HG03108 (cell line): ENCODE measurements around the gene NCOA1.
"Not testable (repeated sequence)": the region's sequence is repeated elsewhere in the genome, so short reads cannot be mapped to it uniquely, and the experiment has no call there.

ENCODE experiments used
- ATAC-seq: cut with Tn5 transposase; IDR thresholded peaks from one replicate; pipeline ENCODE4 v1.9.1; 2021; ENCODE audit warnings: moderate library complexity; ENCODE audit not compliant: unreplicated experiment

The NCOA1 gene

DNA sequence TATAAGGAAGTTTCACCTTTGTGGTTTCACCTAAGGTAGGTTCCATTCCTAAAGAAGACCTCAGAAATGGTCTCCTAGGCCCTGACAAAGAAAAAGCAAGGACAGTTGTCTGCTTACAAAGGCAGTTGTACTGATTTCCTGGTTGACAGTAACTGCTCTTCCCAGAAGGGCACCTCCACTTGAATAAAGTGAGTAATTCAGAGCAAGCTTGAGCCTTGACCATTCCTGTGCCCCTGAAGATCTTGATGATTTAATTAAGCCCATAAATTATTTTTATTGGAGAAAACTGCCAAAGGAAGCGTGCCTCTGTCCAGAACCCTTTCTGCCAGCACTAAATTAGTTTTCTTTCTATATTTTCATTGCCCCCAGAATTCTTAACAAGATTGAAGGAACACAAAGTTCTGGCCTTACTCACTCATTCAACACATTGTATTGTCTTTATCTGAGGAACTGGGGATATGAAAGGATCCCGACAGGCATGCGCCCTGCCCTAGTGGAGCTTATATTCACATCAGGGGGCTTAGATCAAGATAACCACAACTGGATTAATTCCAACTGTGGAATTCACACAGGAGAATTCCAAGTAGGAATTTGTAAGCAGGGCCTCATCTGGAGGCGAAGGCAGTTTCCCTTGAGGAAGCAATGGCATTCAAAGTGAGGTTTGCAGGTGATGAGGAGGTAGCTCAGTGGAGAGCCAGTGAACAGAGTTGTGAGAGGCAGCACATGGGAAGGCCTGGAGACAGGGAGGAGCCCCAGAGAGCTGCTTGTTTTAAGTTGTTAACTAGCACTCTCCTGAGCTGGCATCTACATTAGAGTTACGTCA is 280.9 kb downstream of the NCOA1 start:
- no peak for ATAC-seq

DNA sequence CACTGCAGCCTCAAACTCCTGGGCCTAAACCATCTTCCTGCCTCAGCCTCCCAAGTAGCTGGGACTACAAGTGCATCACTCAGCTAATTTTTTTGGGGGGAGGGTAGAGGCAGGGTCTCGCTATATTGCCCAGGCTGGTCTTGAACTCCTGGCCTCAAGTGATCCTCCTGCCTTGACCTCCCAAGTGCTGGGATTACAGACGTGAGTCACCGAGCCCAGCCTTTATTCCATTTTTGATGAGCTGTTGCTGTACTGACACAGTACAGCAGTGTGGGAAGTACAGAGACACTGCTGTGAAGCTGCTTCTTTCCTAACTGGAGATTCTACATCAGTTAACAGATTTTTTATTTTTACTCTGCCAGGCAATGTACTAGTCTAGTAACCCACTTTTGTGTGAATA is 283.3 kb downstream of the NCOA1 start:
- no peak for ATAC-seq

DNA sequence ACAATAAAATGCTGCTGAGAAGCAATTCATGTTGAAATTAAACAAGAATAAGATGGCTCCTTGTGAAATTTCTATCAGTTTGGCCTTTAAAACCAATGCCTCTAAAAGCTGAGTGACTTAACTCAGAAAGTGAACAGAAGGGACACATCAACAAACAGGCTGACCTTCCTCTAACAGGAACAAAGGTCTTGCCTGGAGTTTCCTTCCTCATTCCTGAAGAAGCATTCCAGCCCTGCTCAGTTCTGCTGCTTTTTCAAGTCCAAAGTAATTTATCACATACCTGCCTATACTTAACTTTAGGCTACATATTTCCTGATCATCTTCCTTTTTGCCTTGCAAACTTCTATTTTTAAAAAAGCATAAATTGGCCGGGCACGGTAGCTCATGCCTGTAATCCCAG is 288.1 kb downstream of the NCOA1 start:
- ATAC-seq, result no peak

DNA sequence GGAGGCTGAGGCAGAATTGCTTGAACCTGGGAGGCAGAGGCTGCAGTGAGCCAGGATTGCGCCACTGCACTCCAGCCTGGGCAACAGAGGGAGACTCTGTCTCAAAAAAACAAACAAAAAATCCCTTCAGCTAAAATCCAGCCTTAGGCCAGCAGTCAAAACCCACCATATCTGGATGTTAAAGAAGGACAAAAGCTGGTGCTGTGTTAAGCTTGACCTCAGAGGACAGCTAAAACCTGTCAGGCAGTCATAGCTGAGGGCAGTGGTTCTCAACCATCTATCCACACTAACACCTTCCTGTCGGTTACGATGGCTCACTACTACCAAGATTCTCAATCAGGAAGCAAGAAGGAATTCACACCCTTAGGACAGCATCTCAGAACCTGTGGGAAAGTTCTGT is 292.6 kb downstream of the NCOA1 start:
- no peak for ATAC-seq

DNA sequence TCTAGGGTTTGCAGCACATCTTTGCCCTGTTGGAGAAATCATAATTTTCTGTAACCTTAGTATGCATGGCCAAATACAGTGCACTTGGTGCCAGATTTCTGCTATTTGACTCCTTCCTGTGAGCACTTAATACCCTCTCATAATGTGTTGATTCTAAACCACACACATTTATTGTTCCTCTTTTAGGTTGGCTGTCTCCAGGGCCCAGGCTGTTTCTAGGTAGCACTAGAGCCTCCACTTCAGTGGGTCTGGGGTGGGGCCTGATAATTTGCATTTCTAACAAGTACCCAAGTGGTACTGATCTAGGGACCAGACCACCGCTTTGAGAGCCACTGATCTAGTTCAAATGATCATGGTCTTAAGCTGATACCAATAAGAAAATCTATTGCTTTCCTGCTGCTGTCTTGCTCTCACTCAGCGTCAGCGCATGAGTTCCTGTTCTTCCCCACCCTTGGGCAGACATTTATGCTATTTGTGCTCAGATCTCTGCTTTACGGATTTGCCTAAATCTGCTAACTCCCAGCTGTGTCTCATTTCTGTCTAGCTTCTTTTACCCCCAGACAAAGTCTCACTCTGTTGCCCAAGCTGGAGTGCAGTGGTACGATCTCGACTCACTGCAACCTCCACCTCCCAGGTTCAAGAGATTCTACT is 294.7 kb downstream of the NCOA1 start:
- peak; percentile 68 for ATAC-seq

DNA sequence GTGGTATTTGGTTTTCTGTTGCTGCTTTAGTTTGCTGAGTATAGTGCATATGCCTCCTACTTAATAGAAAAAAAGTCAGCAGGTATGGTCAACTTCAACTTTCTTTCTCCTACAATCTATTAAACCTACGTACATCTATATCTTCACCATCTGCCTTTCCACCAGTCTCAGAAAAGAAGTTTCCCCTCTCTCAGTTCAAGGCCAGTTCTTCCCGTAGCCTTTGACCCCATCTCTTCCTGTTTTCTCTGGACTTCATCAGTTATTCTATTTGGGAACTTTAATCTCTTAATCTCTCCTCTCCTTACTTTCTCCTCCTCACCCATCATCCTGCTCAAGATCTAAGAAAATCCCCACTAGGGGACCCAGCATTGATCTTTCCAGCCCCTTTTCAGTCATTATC is 296.5 kb downstream of the NCOA1 start:
- ATAC-seq, result no peak

DNA sequence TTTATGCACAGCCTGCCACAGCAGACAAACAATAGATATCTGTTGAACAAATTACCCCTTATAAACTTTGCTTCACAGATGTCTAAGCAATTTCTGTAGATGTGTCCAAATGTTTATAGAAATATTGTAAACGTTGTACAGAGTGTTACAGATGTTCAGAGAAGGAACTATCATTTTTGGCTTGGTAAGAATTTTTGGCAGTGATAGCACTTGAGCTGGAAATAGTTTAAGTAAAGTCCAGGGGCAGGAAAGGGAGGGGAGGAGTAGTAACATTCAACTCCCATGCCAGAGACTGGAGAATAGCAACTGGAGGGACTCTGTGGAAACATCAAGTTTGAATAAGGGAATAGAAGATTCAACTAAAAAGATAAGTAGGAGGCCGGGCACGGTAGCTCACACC is 297.8 kb downstream of the NCOA1 start:
- ATAC-seq, result no peak

DNA sequence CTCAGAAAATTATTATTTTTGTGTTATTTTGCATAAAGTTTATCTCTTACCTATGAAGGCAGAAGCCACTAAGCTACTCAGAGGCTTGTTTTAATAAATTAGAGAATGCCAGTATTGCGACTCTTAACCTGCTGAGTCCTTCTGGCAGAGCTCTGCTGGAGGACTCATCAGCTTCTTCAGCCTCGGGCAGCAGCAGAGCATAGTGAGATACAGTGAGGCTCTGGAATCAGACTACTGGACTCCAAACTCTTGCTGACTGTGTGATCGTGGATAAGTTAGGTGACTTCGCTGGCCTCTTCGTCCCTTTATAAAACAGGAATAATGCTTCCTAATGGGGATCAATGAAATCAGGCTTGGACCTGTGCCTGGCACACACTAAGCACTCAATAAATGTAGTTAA is 300.4 kb downstream of the NCOA1 start:
- ATAC-seq, result no peak

DNA sequence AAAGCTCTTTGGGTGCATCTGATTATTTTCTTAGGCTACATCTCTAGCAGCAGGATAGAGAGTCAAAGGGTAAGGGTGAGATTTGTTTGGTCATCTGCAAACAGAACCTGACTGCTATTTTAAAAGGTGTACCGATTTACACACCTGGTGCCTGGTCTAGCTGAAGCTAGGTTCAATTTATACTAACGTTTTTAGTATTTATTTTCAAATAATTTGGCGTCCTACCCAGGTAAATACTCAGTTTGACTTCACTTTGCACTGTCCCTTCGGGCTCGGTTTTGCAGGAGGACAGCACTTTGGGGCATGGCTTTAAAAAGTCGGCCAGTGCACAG is 301.5 kb downstream of the NCOA1 start:
- no peak for ATAC-seq

DNA sequence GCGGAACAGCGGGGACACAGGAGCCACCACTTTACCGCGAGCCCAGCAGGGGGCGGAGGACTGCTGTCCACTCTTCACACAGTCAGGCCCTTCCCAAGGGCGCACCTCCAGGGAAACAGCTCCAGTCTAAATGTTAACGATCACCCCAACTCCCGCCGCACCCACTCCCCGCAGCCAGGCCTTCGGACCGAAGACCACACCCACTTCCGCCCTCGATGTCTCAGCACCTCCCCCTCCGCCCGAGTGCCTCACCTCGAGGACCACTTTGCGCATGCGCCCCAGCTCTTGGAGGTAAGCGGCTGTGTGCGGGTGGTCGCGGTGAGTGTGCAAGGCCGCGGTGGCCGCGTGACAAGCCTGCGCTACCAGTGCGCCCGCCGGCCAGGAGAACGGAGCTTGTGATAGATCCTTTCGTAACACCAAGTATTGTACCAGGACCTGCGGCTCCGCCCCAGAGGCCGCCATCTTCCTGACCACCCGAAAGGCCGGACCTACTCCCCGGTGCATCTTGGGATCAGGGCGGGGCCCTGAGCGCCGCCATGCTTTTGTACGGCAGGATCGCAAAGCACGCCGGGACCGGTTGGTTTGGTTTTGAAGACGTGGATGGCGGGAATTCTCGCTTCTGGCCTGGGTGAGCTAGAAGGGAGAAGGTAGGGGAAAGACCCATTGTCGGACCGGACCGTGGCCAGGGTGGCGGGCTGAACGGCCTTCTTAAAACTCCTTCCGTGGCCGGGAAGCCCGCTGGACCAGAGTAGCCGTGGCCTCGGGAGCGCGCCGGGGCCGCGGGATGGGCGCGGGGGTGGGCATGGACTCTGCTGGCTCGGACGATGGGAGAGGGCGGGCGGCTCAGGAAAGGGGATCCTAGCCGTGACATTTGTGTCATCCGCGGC is 302.1 kb downstream of the NCOA1 start, which contains the start of the genes CENPO and PTRHD1:
CENPO (plus strand) TSS at position 552 of the 887 bp plus-strand sequence. CDS start 495 bp downstream, outside the sequence.
PTRHD1 (minus strand) TSS at position 518 of the 887 bp plus-strand sequence; CDS start at position 504, 14 bp downstream.
- peak; percentile 93 for ATAC-seq

DNA sequence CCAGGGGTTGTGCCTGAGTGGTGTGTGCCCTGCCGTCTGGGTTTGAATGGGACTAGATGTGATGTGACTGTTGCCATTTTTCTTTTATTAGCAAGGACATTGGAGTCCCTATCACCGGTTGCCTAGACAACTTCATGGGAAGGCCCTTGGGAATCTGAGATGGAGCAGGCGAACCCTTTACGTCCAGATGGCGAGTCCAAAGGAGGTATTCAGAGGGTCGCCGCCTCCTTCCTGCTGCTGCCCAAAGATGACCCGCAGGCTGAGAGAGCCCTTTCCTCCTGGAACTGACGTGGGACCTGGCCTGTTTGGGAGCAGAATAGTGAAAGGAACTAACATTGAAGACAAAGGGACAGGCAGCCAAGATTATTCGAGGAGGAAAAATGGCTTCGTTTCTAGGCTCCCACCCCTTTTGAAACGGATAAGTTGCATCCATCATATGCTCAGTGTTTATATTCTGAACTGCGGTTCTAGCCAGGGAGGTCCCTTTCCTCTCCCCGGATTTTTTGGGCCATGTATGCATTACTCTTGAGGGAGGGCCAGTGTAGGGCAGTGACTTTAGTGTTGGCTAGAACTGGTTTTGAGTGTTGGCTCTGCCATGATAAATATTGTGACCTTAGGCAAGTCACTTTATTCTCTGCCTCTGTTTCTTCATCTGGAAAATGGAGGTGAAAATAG is 302.8 kb downstream of the NCOA1 start:
- ATAC-seq, result no peak

DNA sequence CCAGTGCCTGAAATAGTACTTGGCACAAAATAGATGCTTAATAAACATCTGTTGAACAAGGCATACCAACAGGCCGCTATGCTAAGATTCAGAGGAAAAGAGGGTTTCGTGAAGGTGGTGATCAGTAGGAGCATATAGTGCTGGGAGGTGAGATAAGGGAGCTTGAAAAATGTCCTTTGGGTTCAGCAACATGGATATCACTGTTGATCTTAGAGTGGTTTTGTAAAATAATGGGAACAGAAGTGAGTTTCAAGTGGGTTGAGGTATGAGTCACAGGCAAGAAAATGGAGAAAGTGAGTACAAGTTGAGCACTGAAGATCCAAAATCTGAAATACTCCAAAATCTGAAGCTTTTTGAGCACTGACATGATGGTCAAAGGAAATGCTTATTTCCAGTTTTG is 306.6 kb downstream of the NCOA1 start:
- no peak for ATAC-seq

DNA sequence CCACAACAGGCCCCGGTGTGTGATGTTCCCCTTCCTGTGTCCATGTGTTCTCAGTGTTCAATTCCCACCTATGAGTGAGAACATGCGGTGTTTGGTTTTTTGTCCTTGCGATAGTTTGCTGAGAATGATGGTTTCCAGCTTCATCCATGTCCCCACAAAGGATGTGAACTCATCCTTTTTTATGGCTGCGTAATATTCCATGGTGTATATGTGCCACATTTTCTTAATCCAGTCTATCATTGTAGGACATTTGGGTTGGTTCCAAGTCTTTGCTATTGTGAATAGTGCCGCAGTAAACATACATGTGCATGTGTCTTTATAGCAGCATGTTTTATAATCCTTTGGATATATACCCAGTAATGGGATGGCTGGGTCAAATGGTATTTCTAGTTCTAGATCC is 309.4 kb downstream of the NCOA1 start:
- not testable (repeated sequence) for ATAC-seq

DNA sequence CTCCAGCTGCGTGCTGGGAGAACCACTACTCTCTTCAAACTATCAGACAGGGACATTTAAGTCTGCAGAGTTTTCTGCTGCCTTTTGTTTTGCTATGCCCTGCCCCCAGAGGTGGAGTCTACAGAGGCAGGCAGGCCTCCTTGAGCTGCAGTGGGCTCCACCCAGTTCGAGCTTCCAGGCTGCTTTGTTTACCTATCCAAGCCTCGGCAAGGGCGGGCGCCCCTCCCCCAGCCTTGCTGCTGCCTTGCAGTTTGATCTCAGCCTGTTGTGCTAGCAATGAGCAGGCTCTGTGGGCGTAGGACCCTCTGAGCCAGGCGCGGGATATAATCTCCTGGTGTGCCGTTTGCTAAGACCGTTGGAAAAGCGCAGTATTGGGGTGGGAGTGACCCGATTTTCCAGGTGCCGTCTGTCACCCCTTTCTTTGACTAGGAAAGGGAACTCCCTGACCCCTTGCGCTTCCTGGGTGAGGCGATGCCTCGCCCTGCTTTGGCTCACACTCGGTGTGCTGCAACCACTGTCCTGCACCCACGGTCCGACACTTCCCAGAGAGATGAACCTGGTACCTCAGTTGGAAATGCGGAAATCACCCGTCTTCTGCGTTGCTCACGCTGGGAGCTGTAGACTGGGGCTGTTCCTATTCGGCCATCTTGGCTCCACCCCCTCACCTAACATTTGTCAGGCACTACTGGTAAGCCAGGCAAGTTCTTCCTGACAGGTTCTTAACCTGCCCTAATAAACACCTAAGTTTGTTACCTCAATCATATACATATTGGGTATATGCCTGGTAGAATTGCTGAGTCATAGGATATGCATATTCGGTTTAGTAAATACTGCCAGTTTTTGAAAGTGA is 315.0 kb downstream of the NCOA1 start:
- not testable (repeated sequence) for ATAC-seq

DNA sequence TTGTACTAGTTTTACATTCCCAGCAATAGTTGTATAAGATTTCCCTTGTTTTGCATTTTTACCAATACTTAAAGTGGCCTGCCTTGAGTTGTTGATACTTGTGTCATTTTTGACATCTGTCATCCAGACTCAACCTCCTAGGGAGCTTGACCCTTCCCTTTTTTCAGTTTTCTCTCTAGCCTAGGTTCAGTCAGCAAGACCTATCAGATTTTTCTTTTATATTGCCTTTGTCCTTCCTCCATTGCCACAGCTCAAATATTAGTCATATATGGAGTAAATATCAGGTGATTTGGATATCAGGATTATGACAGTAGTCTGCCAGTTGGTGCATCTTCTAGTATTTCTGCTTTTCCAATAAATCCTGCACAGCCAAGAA is 315.6 kb downstream of the NCOA1 start:
- ATAC-seq, result no peak

DNA sequence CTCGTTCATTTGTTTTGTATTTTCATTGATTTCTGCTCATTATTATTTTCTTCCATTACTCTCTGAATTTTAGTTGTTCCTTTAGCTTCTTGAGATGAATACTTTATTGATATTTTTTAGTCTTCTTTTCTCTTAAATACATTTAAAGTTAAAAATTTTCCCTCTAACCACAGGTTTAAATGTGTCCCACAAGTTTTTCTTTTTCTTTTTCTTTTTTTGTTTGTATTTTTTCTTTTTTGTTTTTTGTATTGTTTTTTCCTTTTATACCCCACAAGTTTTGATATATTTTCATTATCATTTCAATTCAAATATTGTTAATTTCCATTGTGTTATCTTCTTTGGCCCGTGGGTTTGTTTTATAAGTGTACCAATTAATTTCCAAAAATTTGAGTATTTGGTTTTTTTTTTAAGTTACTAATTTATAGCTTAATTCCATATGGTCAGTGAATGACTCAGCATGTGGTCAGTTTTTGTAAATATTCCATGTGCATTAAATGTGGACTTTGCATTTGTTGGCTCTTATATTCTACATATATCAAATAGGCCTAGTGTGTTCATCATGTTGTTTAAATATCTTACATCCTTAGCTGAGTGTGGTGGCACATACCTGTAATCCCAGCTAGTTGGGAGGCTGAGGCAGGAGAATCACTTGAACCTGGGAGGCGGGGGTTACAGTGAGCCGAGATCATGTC is 318.4 kb downstream of the NCOA1 start:
- no peak for ATAC-seq

DNA sequence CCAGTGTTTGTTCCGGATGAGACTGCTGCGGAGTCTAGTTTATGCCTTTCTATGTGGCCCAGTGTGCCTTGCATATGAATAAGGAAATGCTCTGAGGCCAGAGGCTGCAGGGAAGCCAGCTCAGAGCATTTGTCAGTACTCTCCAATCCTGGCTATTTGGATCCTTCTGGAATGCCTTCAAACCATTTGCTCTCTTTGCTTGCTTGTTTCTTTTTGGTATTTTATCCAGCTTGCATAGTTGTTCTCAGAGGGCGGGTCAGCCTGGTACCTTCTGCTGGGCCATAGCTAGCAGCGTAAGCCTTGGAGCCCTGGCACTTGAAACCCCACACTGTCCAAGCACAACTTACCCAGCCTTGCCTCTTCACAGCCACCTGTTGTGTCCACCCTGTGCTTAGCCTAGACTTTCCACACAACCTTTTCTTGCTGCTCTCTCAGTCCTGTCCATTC is 322.7 kb downstream of the NCOA1 start:
- no peak for ATAC-seq

DNA sequence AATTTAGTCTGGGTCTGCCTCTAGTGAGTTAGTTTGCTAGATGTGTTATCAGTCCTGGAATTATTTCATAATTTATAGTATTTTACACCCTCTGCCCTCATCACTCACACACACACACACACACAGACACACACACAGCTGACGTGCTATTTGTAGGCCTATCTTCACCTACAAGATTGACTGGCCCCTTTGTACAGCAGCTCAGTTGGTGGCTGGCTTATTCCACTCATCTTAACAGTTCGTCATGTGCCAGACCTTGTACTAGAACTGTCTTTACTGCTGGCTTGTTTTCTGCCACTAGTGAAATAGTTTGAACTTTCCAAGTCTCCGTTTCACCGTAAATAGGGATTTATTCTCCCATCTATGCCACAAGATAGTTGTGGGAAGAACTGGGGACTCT is 323.5 kb downstream of the NCOA1 start:
- ATAC-seq, result no peak

DNA sequence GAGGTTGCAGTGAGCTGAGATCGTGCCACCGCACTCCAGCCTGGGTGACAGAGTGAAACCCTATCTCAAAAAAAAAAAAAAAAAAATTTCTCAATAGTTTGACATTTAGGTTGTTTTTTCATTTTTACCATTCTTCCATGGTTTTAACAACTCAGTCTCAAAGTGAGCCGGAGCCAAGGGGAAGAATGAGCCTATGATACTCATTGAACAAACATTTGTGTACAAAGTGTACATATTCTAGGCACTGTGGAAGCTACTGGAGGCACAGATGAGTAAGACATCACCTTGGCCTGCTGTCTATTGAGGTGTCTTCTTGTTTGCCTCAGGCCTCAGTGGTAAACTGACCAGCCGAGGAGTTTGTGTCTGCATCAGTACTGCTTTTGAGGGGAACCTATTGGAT is 324.1 kb downstream of the NCOA1 start:
- no peak for ATAC-seq
